Mammary epithelial cell (primary cell): Measurements from ENCODE around the gene TYW1.
"Not testable (repeated sequence)": the region's sequence is repeated elsewhere in the genome, so short reads cannot be mapped to it uniquely, and the experiment has no call there.

Source experiments
- EZH2 ChIP-seq: IDR thresholded peaks from 2 replicates; pipeline ENCODE4 v1.6.1; 2012; ENCODE audit warnings: low read length, inconsistent platforms, borderline replicate concordance
- TF ChIP-seq, protein P1 (sequence below), 2 donors: IDR thresholded peaks in 1 of 2; conservative IDR thresholded peaks in 1 of 2; 2 replicates each; pipeline ENCODE4 v1.5.1; 2011 to 2012; ENCODE audit warnings: inconsistent platforms in 2 of 2, low read length in 2 of 2, mild to moderate bottlenecking in 2 of 2, control low read depth in 1 of 2, low read depth in 1 of 2; ENCODE audit not compliant: insufficient read depth in 1 of 2; ENCODE audit errors: extremely low read depth in 1 of 2

DNA sequence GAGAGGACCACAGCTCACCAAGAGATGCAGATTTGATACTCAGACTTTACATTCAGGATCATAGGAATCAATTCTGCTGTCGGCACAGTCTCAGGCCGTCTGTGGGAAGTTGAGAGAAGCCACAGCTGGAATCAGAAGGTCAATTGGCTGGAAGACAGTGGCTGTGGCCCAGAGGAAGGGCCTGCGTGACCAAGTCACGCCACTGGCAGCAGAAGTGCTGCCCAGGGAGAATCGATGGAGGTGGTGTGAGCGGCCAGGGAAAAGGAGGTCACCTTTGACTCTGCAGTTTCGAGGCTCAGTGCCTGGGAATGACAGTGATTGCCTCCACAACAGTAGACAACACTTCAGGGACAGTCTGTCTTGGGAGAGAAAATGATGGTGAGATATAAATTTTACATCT is 239.6 kb downstream of the TYW1 start:
- TF ChIP-seq, protein P1, sequence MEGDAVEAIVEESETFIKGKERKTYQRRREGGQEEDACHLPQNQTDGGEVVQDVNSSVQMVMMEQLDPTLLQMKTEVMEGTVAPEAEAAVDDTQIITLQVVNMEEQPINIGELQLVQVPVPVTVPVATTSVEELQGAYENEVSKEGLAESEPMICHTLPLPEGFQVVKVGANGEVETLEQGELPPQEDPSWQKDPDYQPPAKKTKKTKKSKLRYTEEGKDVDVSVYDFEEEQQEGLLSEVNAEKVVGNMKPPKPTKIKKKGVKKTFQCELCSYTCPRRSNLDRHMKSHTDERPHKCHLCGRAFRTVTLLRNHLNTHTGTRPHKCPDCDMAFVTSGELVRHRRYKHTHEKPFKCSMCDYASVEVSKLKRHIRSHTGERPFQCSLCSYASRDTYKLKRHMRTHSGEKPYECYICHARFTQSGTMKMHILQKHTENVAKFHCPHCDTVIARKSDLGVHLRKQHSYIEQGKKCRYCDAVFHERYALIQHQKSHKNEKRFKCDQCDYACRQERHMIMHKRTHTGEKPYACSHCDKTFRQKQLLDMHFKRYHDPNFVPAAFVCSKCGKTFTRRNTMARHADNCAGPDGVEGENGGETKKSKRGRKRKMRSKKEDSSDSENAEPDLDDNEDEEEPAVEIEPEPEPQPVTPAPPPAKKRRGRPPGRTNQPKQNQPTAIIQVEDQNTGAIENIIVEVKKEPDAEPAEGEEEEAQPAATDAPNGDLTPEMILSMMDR (conservative IDR thresholded peaks at IDR 0.05 in 1 of 2, IDR thresholded peaks at IDR 0.05 in 1 of 2; ENCODE audit: extremely low read depth in 1 of 2, insufficient read depth in 1 of 2, low read depth in 1 of 2, low read length in 2 of 2) = not testable (repeated sequence)
- TF ChIP-seq EZH2 = not testable (repeated sequence)
